ENCODE measurements around the gene CAVIN1.

GRCh38 chr17:42438600-42439567, 15.8 kb upstream of the CAVIN1 start:
- TF ChIP-seq EZH2 (IDR thresholded peaks at IDR 0.05; ENCODE audit: insufficient read depth, poor library complexity, severe bottlenecking) (no peak), EZH2phosphoT487 (IDR thresholded peaks at IDR 0.05; ENCODE audit: insufficient read depth, low read depth) (no peak)
